HCT116 (cell line): ENCODE results near the gene PDCD10. TPM values are rescaled to one million over a fixed set of nuclear protein-coding genes. Genes with fewer than 3 reads are reported as not detected.

Experiments
- ATAC-seq: fragments of 200-7000 bp; cut with Tn5 transposase; 2 replicates; pipeline ENCODE4 v1.9.1; 2020; ENCODE audit warnings: mild to moderate bottlenecking, moderate library complexity
- BruUV-seq: library from RNA; stranded (reverse); fragments of 400-500 nt; replicated peaks from 2 replicates; lab custom pipeline; 2021; lab: Mats Ljungman, UMichigan
- CTCF ChIA-PET: fragments of 300-600 bp; sonication (Branson Sonifier 250); formaldehyde crosslinking; loops from one replicate; lab custom pipeline; 2021; ENCODE audit warnings: antibody characterized with exemption; lab: Charles Lee
- POLR2A ChIA-PET: fragments of 300-600, 350-600 bp; sonication (Branson Sonifier 250); formaldehyde crosslinking; loops from one replicate; lab custom pipeline; 2021; ENCODE audit warnings: antibody characterized with exemption; lab: Charles Lee
- RAD21 ChIA-PET, 2 experiments: fragments of 300-600 bp; sonication (Branson Sonifier 250); formaldehyde crosslinking; loops; one replicate each; lab custom pipeline; 2023; ENCODE audit warnings: low total read pairs in 2 of 2; ENCODE audit not compliant: uncharacterized antibody in 2 of 2, unreplicated experiment in 2 of 2, low non-redundant PET in 1 of 2; lab: Charles Lee
- DNase-seq: peaks from one replicate; pipeline ENCODE4 v3.0.0-alpha.2; 2010; ENCODE audit warnings: low read depth, low spot score
- H2AFZ ChIP-seq: fragments of 200-600 bp; shearing (Covaris generic), sonication (generic); 2 replicates; pipeline ENCODE4 v1.6.1; 2017; ENCODE audit warnings: low read depth, mixed run types, mixed read lengths, antibody characterized with exemption, low read length; ENCODE audit not compliant: poor library complexity, severe bottlenecking
- H3K27ac ChIP-seq: 2 replicates; pipeline ENCODE4 v1.5.1; 2012; ENCODE audit warnings: low read depth, low read length
- H3K27me3 ChIP-seq: fragments of 200-600 bp; sonication (generic); 2 replicates; pipeline ENCODE4 v1.6.1; 2016; ENCODE audit warnings: mixed run types, low read length, mixed read lengths; ENCODE audit not compliant: insufficient read depth
- H3K36me3 ChIP-seq, 2 experiments: fragments of 200-500 bp in 1 of 2; fragments of 200-600 bp in 1 of 2; sonication (Bioruptor generic) in 1 of 2; sonication (generic) in 1 of 2; 2 replicates each; pipeline versions ENCODE4 v1.5.1 to v1.6.1; 2014 to 2016; ENCODE audit warnings: low read length in 2 of 2, inconsistent platforms in 1 of 2, mixed read lengths in 1 of 2, mixed run types in 1 of 2; ENCODE audit not compliant: insufficient read depth in 2 of 2, control insufficient read depth in 1 of 2
- H3K4me1 ChIP-seq, 2 experiments: fragments of 200-600 bp in 1 of 2; sonication (generic) in 1 of 2; 2 replicates each; pipeline versions ENCODE4 v1.5.1 to v1.6.1; 2012 to 2017; ENCODE audit warnings: low read length in 2 of 2, inconsistent platforms in 1 of 2, mild to moderate bottlenecking in 1 of 2, mixed read lengths in 1 of 2, mixed run types in 1 of 2, moderate library complexity in 1 of 2; ENCODE audit not compliant: insufficient read depth in 2 of 2, control insufficient read depth in 1 of 2
- H3K4me2 ChIP-seq: fragments of 200-600 bp; sonication (generic); 2 replicates; pipeline ENCODE4 v1.6.1; 2017; ENCODE audit warnings: mixed run types, low read length, mixed read lengths
- H3K4me3 ChIP-seq, 2 experiments: fragments of 200-600 bp in 1 of 2; sonication (generic) in 1 of 2; replicated peaks in 1 of 2; 2 replicates each; pipeline ENCODE4 v1.5.1; 2011 to 2016; ENCODE audit warnings: low read length in 2 of 2, control low read depth in 1 of 2, low read depth in 1 of 2, mild to moderate bottlenecking in 1 of 2, mixed read lengths in 1 of 2, mixed run types in 1 of 2
- H3K79me2 ChIP-seq: fragments of 200-600 bp; sonication (generic); 2 replicates; pipeline ENCODE4 v1.6.1; 2017; ENCODE audit warnings: mild to moderate bottlenecking, mixed run types, low read length, moderate library complexity, mixed read lengths; ENCODE audit not compliant: insufficient read depth
- H3K9ac ChIP-seq: fragments of 200-600 bp; sonication (generic); 2 replicates; pipeline ENCODE4 v1.6.1; 2016; ENCODE audit warnings: low read length, mixed read lengths
- H3K9me2 ChIP-seq: fragments of 200-600 bp; sonication (generic), shearing (Covaris generic); 2 replicates; pipeline ENCODE4 v1.6.1; 2017; ENCODE audit warnings: mixed run types, mild to moderate bottlenecking, moderate library complexity; ENCODE audit not compliant: insufficient read depth
- H3K9me3 ChIP-seq, 2 experiments: fragments of 200-500 bp in 1 of 2; fragments of 200-600 bp in 1 of 2; sonication (Bioruptor generic) in 1 of 2; sonication (generic) in 1 of 2; 2 replicates each; pipeline ENCODE4 v1.6.1; 2014 to 2017; ENCODE audit warnings: low read length in 2 of 2, mixed read lengths in 2 of 2, inconsistent platforms in 1 of 2, low read depth in 1 of 2, mild to moderate bottlenecking in 1 of 2, mixed run types in 1 of 2, moderate library complexity in 1 of 2; ENCODE audit not compliant: control insufficient read depth in 1 of 2, insufficient read depth in 1 of 2
- H4K20me1 ChIP-seq: fragments of 200-600 bp; sonication (generic), shearing (Covaris generic); 2 replicates; pipeline ENCODE4 v1.6.1; 2017; ENCODE audit warnings: mixed run types, mild to moderate bottlenecking, moderate library complexity; ENCODE audit not compliant: insufficient read depth
- ELF1 ChIP-seq: IDR thresholded peaks from 2 replicates; pipeline ENCODE4 v1.6.1; 2012; ENCODE audit warnings: low read depth, borderline replicate concordance
- EZH2phosphoT487 ChIP-seq: fragments of 200-600 bp; IDR thresholded peaks from 2 replicates; pipeline ENCODE4 v1.6.1; 2018; ENCODE audit warnings: antibody characterized with exemption, borderline replicate concordance
- JUND ChIP-seq: IDR thresholded peaks from 2 replicates; pipeline ENCODE4 v1.6.1; 2012
- MAX ChIP-seq: IDR thresholded peaks from 2 replicates; pipeline ENCODE4 v1.6.1; 2012
- POLR2A ChIP-seq: IDR thresholded peaks from 2 replicates; pipeline ENCODE4 v1.7.0; 2011; ENCODE audit warnings: borderline replicate concordance; ENCODE audit not compliant: insufficient read depth, insufficient read length; ENCODE audit errors: extremely low read depth
- POLR2AphosphoS5 ChIP-seq: IDR thresholded peaks from 2 replicates; pipeline ENCODE4 v1.6.1; 2011; ENCODE audit warnings: mild to moderate bottlenecking, low read depth, low read length, moderate library complexity
- TCF7L2 ChIP-seq: IDR thresholded peaks from 2 replicates; pipeline ENCODE4 v1.7.0; 2011; ENCODE audit warnings: borderline replicate concordance, inconsistent platforms; ENCODE audit not compliant: insufficient read depth, insufficient read length; ENCODE audit errors: extremely low read depth
- ZBTB33 ChIP-seq: IDR thresholded peaks from 2 replicates; pipeline ENCODE4 v1.6.1; 2011; ENCODE audit warnings: mild to moderate bottlenecking, low read length, moderate library complexity; ENCODE audit not compliant: insufficient replicate concordance; ENCODE audit errors: extremely low read depth
- ZFX ChIP-seq: fragments of 450-650 bp; IDR thresholded peaks from 2 replicates; pipeline ENCODE4 v1.6.1; 2017
- intact Hi-C: fragments of 100-400 bp; cut with micrococcal nuclease; formaldehyde crosslinking; loops from 2 replicates; pipeline ENCODE4 v1.10.0; 2022
- total RNA-seq: library from RNA; stranded (reverse); gene quantifications from one replicate; pipeline ENCODE4 v1.2.1, GENCODE V29; 2021; ENCODE audit not compliant: unreplicated experiment

Gene PDCD10
- total RNA-seq, 1 experiment from 2014 or later: 59.0 TPM

- no peaks in the 10 kb centered on the region for H3K4me1 ChIP-seq
- no peak overlapping the region for H3K4me3 ChIP-seq
- H3K9me3 ChIP-seq: no peaks in the 10 kb centered on the region
- H3K4me2 ChIP-seq: no peak overlapping the region
- intact Hi-C loops: no loop called here
- BruUV-seq: no TSS peak
- H3K79me2 ChIP-seq: peaks cover 12% of the 10 kb centered on the region; the same call in 1 of the 2 replicates
- no peaks in the 10 kb centered on the region for H3K27me3 ChIP-seq
- ChIA-PET RAD21 (interaction anchor here in 1 of 2 experiments (0.6 kb wide), 1 partner anchor 303 kb away, joined by 3 read pairs; no protein-coding TSS in a partner anchor), POLR2A (no interaction called here), CTCF (interaction anchor here (1.0 kb wide), 1 partner anchor 8 kb away, joined by 3 read pairs; no protein-coding TSS in a partner anchor)
- H3K36me3 ChIP-seq: 0 out of 4 replicates have a peak, but pooled peaks cover 2 to 9% of the 10 kb centered on the region in 2 experiments
- ATAC-seq (no peak), DNase-seq (no peak)
- no peak overlapping the region for H3K9ac ChIP-seq
- TF ChIP-seq TCF7L2 (no peak), POLR2AphosphoS5 (no peak), ELF1 (no peak), POLR2A (no peak), EZH2phosphoT487 (no peak), ZBTB33 (no peak), JUND (no peak), ZFX (no peak), MAX (no peak)
- H3K9me2 ChIP-seq: no peaks in the 10 kb centered on the region
- H3K27ac ChIP-seq: no peak overlapping the region
- no peak overlapping the region for H2AFZ ChIP-seq
- H4K20me1 ChIP-seq: no peaks in the 10 kb centered on the region
These were observed 40.6 kb downstream of the PDCD10 start for GRCh38 chr3:167694121-167694520.
